SK-N-SH (cell line): ENCODE data around the gene EPHA3. TPM values are rescaled to one million over a fixed set of nuclear protein-coding genes. Genes with fewer than 3 reads are reported as not detected.

Experiments used
- CTCF ChIA-PET: fragments of 300-600, 350-600 bp; formaldehyde crosslinking; extraction: SDS; loops from one replicate; lab custom pipeline; 2021; lab: Yijun Ruan, JAX
- POLR2A ChIA-PET: fragments of 350-600 bp; sonication (Branson Sonifier 250); formaldehyde crosslinking; extraction: SDS; loops from one replicate; lab custom pipeline; 2020; ENCODE audit warnings: antibody characterized with exemption, inconsistent platforms; lab: Yijun Ruan, JAX
- DNase-seq: peaks from one replicate; pipeline ENCODE4 v3.0.0; 2012
- H2AFZ ChIP-seq: fragments of 200-600 bp; sonication (generic); 2 replicates; pipeline ENCODE4 v1.8.1; 2016; ENCODE audit warnings: antibody characterized with exemption, mild to moderate bottlenecking, low read depth
- H3F3A ChIP-seq: fragments of 200-600 bp; sonication (generic); replicated peaks from 2 replicates; pipeline ENCODE3; 2016; ENCODE audit warnings: antibody characterized with exemption, mild to moderate bottlenecking; ENCODE audit not compliant: insufficient read depth
- H3K27ac ChIP-seq, 2 experiments: fragments of 200-500 bp in 1 of 2; fragments of 200-600 bp in 1 of 2; sonication (Bioruptor generic) in 1 of 2; sonication (generic), shearing (Covaris generic) in 1 of 2; 2 replicates each; pipeline versions ENCODE4 v1.5.1 to v1.6.1; 2014 to 2016; ENCODE audit warnings: low read depth in 2 of 2, inconsistent platforms in 1 of 2, low read length in 1 of 2, mild to moderate bottlenecking in 1 of 2, mixed read lengths in 1 of 2
- H3K27me3 ChIP-seq: fragments of 200-600 bp; sonication (generic), shearing (Covaris generic); 2 replicates; pipeline ENCODE4 v1.6.1; 2016; ENCODE audit warnings: mixed run types; ENCODE audit not compliant: insufficient read depth
- H3K36me3 ChIP-seq, 2 experiments: fragments of 200-500 bp in 1 of 2; fragments of 200-600 bp in 1 of 2; sonication (Bioruptor generic) in 1 of 2; sonication (generic) in 1 of 2; replicated peaks in 1 of 2; 2 replicates each; pipeline versions ENCODE3 to v1.5.1; 2014 to 2016; ENCODE audit warnings: low read length in 1 of 2, mild to moderate bottlenecking in 1 of 2; ENCODE audit not compliant: insufficient read depth in 2 of 2, control insufficient read depth in 1 of 2
- H3K4me1 ChIP-seq, 2 experiments: fragments of 200-500 bp in 1 of 2; fragments of 200-600 bp in 1 of 2; sonication (Bioruptor generic) in 1 of 2; sonication (generic), shearing (Covaris generic) in 1 of 2; 2 replicates each; pipeline versions ENCODE4 v1.5.1 to v1.6.1; 2014 to 2016; ENCODE audit warnings: low read depth in 1 of 2, low read length in 1 of 2, mixed run types in 1 of 2; ENCODE audit not compliant: insufficient read depth in 2 of 2, control insufficient read depth in 1 of 2
- H3K4me2 ChIP-seq: fragments of 200-600 bp; sonication (generic), shearing (Covaris generic); 2 replicates; pipeline ENCODE4 v1.6.1; 2017; ENCODE audit warnings: mixed run types
- H3K4me3 ChIP-seq, 2 experiments: fragments of 200-500 bp in 1 of 2; fragments of 200-600 bp in 1 of 2; sonication (Bioruptor generic) in 1 of 2; sonication (generic), shearing (Covaris generic) in 1 of 2; 2 replicates each; pipeline versions ENCODE4 v1.5.1 to v1.8.1; 2014 to 2016; ENCODE audit warnings: low read depth in 2 of 2, inconsistent platforms in 1 of 2, low read length in 1 of 2, mild to moderate bottlenecking in 1 of 2, mixed read lengths in 1 of 2, moderate library complexity in 1 of 2
- H3K79me2 ChIP-seq: fragments of 200-600 bp; sonication (generic); 2 replicates; pipeline ENCODE4 v1.8.1; 2017; ENCODE audit warnings: mild to moderate bottlenecking; ENCODE audit not compliant: insufficient read depth
- H3K9ac ChIP-seq: fragments of 200-600 bp; sonication (generic); 2 replicates; pipeline ENCODE4 v1.6.1; 2017; ENCODE audit warnings: mixed run types
- H3K9me2 ChIP-seq: fragments of 200-600 bp; sonication (generic); 2 replicates; pipeline ENCODE4 v1.6.1; 2017; ENCODE audit warnings: mixed run types
- H3K9me3 ChIP-seq: fragments of 200-600 bp; sonication (generic); 2 replicates; pipeline ENCODE4 v1.6.1; 2017; ENCODE audit warnings: mixed run types, mild to moderate bottlenecking, moderate library complexity
- H4K20me1 ChIP-seq: fragments of 200-600 bp; sonication (generic); 2 replicates; pipeline ENCODE4 v1.6.1; 2017; ENCODE audit warnings: mild to moderate bottlenecking, mixed run types; ENCODE audit not compliant: insufficient read depth
- CHD2 ChIP-seq: fragments of 150-350 bp; IDR thresholded peaks from 2 replicates; pipeline ENCODE4 v1.6.1; 2018; ENCODE audit warnings: low read length; ENCODE audit not compliant: partially characterized antibody
- FOXJ3 ChIP-seq: sonication (generic); formaldehyde crosslinking; IDR thresholded peaks from 2 replicates; pipeline ENCODE4 v1.5.1; 2020; ENCODE audit warnings: mild to moderate bottlenecking, missing genetic modification reagents
- GATA2 ChIP-seq: sonication (generic); formaldehyde crosslinking; IDR thresholded peaks from 2 replicates; pipeline ENCODE4 v1.5.0; 2020; ENCODE audit warnings: mild to moderate bottlenecking, missing genetic modification reagents
- JUND ChIP-seq: IDR thresholded peaks from 2 replicates; pipeline ENCODE4 v1.4.0; 2012
- MEF2A ChIP-seq: IDR thresholded peaks from 2 replicates; pipeline ENCODE4 v1.4.0; 2012; ENCODE audit warnings: low read depth, borderline replicate concordance
- MXI1 ChIP-seq: IDR thresholded peaks from 2 replicates; pipeline ENCODE4 v1.6.1; 2012; ENCODE audit warnings: mild to moderate bottlenecking, low read depth, low read length, improper control_type of control experiment
- POLR2AphosphoS5 ChIP-seq: IDR thresholded peaks from 2 replicates; pipeline ENCODE4 v1.6.1; 2012; ENCODE audit warnings: low read depth, low read length
- RAD21 ChIP-seq: IDR thresholded peaks from 2 replicates; pipeline ENCODE4 v1.6.1; 2012; ENCODE audit warnings: mild to moderate bottlenecking, low read length
- SMC3 ChIP-seq: IDR thresholded peaks from 2 replicates; pipeline ENCODE4 v1.6.1; 2012; ENCODE audit warnings: low read depth, low read length, improper control_type of control experiment
- YY1 ChIP-seq: IDR thresholded peaks from 2 replicates; pipeline ENCODE4 v1.4.0; 2012; ENCODE audit warnings: low read depth, mild to moderate bottlenecking
- WGBS: methylation state at CpG from one replicate; pipeline ENCODE4 v1.1.6; 2017; ENCODE audit warnings: low lambda C conversion rate; 5-methylcytosine and 5-hydroxymethylcytosine counted together
- polyA plus RNA-seq, 3 experiments: library from polyadenylated mRNA; depleted of rRNA; stranded (reverse); fragments of >200 nt; gene quantifications; 2 replicates each; pipeline ENCODE4 v1.2.3, GENCODE V29; 2012
- TF ChIP-seq, protein P1 (sequence below): IDR thresholded peaks from 2 replicates; pipeline ENCODE4 v1.4.0; 2012; ENCODE audit warnings: low read depth, borderline replicate concordance
- TF ChIP-seq, protein P2 (sequence below): fragments of 150-350 bp; IDR thresholded peaks from 2 replicates; pipeline ENCODE4 v1.6.1; 2017; ENCODE audit warnings: antibody characterized with exemption, low read length, low read depth, borderline replicate concordance
- TF ChIP-seq, protein P3 (sequence below): IDR thresholded peaks from 2 replicates; pipeline ENCODE4; 2012
- TF ChIP-seq, protein P4 (sequence below): IDR thresholded peaks from 2 replicates; pipeline ENCODE4 v1.4.0; 2012; ENCODE audit warnings: low read depth, borderline replicate concordance
- TF ChIP-seq, protein P5 (sequence below): IDR thresholded peaks from 2 replicates; pipeline ENCODE4 v1.6.1; 2012; ENCODE audit warnings: mild to moderate bottlenecking, low read depth, low read length, moderate library complexity

EPHA3 gene
- polyA plus RNA-seq, 1 of the 3 experiments (the other 2 are of a cell fraction): not detected

DNA sequence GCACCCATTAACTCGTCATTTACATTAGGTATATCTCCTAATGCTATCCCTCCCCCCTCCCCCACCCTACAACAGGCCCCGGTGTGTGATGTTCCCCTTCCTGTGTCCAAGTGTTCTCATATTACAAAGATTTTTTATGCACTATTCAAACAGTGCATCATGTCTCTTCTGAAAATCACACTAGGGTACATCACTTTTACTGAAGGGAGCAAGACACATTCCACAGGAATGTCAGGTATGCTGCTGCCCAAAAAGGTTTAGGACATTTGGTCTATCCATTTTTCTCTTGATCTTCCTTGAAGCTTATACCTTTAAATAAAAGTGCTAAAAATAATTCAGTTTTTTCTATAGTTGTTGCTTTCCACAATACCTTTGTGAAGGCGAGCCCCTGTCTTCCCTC is 9.2 kb upstream of the EPHA3 start:
- WGBS: 25% methylated on average over 3 of the region's 3 CpGs
- no peaks in the 10 kb centered on the region for H3K36me3 ChIP-seq
- H3K4me3 ChIP-seq: no peak overlapping the region
- TF ChIP-seq GATA2 (CRISPR knock-in tag) (no peak), MEF2A (no peak), CHD2 (no peak), POLR2AphosphoS5 (no peak), YY1 (no peak), JUND (no peak), RAD21 (no peak), MXI1 (no peak), FOXJ3 (CRISPR knock-in tag) (no peak), SMC3 (no peak)
- TF ChIP-seq, protein P1, sequence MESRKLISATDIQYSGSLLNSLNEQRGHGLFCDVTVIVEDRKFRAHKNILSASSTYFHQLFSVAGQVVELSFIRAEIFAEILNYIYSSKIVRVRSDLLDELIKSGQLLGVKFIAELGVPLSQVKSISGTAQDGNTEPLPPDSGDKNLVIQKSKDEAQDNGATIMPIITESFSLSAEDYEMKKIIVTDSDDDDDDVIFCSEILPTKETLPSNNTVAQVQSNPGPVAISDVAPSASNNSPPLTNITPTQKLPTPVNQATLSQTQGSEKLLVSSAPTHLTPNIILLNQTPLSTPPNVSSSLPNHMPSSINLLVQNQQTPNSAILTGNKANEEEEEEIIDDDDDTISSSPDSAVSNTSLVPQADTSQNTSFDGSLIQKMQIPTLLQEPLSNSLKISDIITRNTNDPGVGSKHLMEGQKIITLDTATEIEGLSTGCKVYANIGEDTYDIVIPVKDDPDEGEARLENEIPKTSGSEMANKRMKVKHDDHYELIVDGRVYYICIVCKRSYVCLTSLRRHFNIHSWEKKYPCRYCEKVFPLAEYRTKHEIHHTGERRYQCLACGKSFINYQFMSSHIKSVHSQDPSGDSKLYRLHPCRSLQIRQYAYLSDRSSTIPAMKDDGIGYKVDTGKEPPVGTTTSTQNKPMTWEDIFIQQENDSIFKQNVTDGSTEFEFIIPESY: no peak
- TF ChIP-seq, protein P2, sequence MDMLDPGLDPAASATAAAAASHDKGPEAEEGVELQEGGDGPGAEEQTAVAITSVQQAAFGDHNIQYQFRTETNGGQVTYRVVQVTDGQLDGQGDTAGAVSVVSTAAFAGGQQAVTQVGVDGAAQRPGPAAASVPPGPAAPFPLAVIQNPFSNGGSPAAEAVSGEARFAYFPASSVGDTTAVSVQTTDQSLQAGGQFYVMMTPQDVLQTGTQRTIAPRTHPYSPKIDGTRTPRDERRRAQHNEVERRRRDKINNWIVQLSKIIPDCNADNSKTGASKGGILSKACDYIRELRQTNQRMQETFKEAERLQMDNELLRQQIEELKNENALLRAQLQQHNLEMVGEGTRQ: no peak
- TF ChIP-seq, protein P3, sequence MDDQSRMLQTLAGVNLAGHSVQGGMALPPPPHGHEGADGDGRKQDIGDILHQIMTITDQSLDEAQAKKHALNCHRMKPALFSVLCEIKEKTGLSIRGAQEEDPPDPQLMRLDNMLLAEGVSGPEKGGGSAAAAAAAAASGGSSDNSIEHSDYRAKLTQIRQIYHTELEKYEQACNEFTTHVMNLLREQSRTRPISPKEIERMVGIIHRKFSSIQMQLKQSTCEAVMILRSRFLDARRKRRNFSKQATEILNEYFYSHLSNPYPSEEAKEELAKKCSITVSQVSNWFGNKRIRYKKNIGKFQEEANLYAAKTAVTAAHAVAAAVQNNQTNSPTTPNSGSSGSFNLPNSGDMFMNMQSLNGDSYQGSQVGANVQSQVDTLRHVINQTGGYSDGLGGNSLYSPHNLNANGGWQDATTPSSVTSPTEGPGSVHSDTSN: no peak
- TF ChIP-seq, protein P4, sequence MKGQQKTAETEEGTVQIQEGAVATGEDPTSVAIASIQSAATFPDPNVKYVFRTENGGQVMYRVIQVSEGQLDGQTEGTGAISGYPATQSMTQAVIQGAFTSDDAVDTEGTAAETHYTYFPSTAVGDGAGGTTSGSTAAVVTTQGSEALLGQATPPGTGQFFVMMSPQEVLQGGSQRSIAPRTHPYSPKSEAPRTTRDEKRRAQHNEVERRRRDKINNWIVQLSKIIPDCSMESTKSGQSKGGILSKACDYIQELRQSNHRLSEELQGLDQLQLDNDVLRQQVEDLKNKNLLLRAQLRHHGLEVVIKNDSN: no peak
- TF ChIP-seq, protein P5, sequence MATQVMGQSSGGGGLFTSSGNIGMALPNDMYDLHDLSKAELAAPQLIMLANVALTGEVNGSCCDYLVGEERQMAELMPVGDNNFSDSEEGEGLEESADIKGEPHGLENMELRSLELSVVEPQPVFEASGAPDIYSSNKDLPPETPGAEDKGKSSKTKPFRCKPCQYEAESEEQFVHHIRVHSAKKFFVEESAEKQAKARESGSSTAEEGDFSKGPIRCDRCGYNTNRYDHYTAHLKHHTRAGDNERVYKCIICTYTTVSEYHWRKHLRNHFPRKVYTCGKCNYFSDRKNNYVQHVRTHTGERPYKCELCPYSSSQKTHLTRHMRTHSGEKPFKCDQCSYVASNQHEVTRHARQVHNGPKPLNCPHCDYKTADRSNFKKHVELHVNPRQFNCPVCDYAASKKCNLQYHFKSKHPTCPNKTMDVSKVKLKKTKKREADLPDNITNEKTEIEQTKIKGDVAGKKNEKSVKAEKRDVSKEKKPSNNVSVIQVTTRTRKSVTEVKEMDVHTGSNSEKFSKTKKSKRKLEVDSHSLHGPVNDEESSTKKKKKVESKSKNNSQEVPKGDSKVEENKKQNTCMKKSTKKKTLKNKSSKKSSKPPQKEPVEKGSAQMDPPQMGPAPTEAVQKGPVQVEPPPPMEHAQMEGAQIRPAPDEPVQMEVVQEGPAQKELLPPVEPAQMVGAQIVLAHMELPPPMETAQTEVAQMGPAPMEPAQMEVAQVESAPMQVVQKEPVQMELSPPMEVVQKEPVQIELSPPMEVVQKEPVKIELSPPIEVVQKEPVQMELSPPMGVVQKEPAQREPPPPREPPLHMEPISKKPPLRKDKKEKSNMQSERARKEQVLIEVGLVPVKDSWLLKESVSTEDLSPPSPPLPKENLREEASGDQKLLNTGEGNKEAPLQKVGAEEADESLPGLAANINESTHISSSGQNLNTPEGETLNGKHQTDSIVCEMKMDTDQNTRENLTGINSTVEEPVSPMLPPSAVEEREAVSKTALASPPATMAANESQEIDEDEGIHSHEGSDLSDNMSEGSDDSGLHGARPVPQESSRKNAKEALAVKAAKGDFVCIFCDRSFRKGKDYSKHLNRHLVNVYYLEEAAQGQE: no peak
- H3K27ac ChIP-seq: no peak overlapping the region
- no peak overlapping the region for H3K4me2 ChIP-seq
- H3K9me3 ChIP-seq: no peaks in the 10 kb centered on the region
- H3K9ac ChIP-seq: no peak overlapping the region
- no peak overlapping the region for H2AFZ ChIP-seq
- DNase-seq: no peak
- H4K20me1 ChIP-seq: no peaks in the 10 kb centered on the region
- CTCF ChIA-PET: interaction anchor here (0.9 kb wide), 1 partner anchor 71 kb away, joined by 3 read pairs; no protein-coding TSS in a partner anchor
- no peaks in the 10 kb centered on the region for H3K9me2 ChIP-seq
- POLR2A ChIA-PET: no interaction called here
- H3F3A ChIP-seq: no peaks in the 10 kb centered on the region
- no peaks in the 10 kb centered on the region for H3K79me2 ChIP-seq
- H3K4me1 ChIP-seq: no peaks in the 10 kb centered on the region
- no peaks in the 10 kb centered on the region for H3K27me3 ChIP-seq
